GM21825 (cell line): ENCODE results near the gene RADIL.

ENCODE experiments used
- ATAC-seq: cut with Tn5 transposase; IDR thresholded peaks from one replicate; pipeline ENCODE4 v1.9.1; 2021; ENCODE audit warnings: mild to moderate bottlenecking, moderate library complexity; ENCODE audit not compliant: unreplicated experiment

The RADIL gene

GRCh38 chr7:4783292-4783652, 100.2 kb downstream of the RADIL start:
- ATAC-seq = no peak

DNA sequence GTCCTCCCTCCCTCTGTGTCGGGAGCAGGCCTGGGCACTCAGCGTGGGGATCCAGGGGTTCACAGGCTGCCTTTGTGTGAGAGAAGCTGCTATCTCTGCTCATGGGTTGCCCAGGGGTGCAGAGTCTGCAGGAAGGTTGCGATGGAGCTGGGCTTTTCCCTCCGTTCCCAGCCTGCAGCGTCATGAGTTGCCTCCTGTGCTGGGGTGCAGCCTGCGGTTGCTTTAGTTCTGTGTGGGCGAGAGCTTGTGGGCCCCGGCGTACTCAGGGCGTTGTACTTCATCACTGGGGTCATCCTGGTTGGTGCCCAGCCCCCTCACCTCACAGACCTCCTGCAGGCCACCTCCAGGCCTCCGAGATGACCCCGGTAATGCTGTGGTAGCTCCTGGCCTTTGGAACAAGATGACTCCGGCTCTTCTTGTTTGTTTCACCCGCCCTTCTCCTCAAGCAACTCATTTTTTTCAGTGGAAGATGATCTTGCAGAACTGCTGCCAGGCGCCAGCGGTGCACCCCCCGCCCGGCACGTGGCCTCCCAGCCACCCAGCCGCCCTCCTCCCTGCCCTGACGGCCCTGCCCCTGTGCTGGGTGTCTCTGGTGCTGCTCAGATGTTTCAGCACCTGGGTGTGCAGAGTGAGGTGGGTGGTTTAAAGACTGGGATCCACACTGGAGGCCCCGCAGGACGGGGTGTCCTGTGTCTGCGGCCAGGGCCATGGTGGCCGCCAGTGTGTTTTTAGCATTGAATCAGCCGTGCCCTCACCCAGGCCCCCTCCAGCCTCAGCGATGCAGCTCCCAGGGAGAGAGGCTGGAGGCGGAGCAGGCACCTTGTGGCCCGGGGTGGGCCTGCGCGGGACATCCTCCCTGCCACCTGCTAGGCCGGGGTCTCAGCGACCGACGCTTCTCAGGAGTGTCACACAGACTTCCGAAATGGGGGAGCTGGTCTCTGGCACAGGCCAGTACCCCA, 100.9 kb downstream of the RADIL start:
- ATAC-seq = no peak

GRCh38 chr7:4781366-4782069, 102.0 kb downstream of the RADIL start:
- ATAC-seq = no peak

GRCh38 chr7:4779118-4779517, 104.4 kb downstream of the RADIL start:
- no peak for ATAC-seq

GRCh38 chr7:4775848-4776623, 107.5 kb downstream of the RADIL start:
- no peak for ATAC-seq

GRCh38 chr7:4775250-4775847, 108.2 kb downstream of the RADIL start, which contains the start of gene AP5Z1:
Gene AP5Z1, plus strand, starts transcription at chr7:4775623. Its CDS starts 93 bp downstream, at chr7:4775716.
- peak; percentile 92 for ATAC-seq

DNA sequence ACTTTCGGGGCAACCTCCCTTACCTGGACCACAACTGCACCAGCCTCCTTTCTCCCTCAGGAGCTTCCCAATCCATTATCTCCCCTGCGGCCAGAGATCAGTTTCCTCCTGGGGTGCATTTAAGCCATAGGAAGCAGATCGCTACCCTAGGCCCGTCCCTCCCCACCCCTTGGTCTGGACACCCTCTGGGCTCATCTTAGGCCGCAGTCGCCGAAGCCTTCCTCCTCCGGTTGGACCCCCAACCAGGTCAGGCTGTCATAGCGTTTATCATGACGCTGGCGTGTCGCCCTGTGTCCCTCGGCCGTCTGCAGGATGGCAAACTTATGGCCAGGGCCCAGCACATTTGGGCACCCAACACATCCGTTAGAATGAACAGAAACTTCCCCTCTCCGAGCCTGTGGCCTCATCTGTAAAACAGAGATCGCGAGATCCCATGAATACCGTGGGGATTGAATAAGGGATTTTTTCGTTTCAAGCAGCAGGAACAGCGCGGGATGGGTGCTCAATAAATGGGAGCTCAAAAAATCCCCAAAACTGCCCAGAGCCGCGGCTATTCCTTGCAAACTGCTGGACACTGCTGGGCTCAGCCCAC, 108.8 kb downstream of the RADIL start:
- peak; percentile 32 for ATAC-seq

- ATAC-seq = no peak
Observed at GRCh38 chr7:4774007-4774406, 109.5 kb downstream of the RADIL start.

- ATAC-seq = no peak
Observed at GRCh38 chr7:4772306-4772705, 111.2 kb downstream of the RADIL start.

GRCh38 chr7:4771737-4772136, 111.8 kb downstream of the RADIL start:
- no peak for ATAC-seq

DNA sequence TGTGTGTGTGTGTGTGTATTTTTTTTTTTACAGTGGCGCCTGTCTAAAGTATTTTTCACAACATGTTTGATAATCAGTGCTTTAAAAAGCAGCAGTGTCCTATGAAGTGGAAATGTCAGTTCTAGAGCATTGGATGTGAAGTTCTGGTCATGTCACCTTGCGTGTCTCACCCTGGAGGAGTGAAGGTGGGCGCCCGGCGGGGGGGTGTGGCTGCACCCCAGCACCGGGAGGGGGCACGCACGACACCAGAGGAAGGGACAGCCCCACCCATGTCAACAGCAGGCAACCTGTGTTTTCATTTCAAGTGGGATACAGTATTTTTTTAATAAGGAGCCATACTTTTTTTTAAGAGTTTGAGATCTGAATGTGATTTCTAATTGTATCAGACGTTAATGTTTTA, 112.6 kb downstream of the RADIL start:
- ATAC-seq = no peak

DNA sequence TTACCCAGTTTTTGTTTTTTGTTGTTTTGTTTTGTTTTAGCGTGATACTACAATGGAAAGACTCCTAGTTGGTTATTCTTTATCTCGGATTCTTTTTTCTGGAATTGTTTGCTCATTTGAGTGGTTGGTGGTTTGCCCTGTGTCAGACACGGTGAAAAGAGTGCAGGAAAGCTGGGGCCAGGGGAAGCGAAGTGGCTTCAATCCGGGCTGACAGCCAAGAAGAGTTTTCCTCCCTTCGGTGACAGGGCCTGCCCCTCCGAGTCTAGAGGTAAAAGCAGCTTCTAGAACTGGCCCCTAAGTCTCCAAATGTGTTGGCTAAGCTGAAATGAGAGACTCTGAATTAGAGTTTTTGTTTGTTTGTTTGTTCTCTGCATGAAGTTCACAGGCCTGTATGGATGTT, 113.8 kb downstream of the RADIL start:
- ATAC-seq = no peak

DNA sequence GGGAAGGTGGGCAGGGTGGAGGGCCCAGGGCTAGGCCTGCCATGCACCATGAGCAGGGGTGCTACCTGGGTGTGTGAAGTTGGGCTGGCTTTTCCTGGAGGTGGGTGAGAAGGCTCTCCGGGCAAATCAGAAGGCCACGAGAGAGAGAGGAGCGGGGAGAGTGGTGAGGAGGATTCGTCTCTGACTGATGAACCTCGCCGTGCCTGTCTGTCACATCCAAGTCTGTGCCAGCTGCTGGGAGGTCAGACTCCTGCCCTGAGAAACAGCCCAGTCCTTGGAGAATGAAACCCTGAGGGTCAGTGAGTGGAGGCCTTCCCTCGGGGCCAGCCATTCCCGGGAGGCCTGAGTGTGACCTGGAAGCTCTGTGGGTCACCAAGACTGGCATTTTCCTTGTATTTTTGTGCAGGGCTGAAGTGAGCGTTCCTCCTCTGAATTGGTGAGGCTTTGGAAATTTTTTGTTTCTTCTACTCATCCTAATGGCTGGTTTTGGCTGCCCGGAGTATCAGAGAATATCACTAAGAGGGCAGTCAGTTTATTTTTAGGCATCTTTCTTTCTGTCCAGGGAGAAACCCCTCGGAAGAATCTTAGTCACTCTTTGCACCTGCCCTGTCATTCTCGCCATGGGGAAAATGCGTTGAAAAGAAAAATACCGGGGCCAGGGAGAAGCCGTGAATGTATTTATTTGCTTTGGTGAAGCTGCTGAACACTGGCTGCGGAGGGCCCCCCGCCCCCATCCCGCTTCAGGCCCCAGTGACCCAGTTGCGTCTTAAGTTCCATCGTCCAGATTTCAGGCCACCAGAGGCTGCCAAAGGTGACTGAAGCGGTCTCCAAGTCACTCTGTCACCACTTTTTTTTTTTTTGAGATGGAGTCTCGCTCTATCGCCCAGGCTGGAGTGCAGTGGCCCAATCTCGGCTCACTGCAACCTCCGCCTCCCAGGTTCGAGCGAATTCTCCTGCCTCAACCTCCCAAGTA, 114.6 kb downstream of the RADIL start:
- no peak for ATAC-seq

- no peak for ATAC-seq
Observed at GRCh38 chr7:4766666-4767519, 116.6 kb downstream of the RADIL start.

DNA sequence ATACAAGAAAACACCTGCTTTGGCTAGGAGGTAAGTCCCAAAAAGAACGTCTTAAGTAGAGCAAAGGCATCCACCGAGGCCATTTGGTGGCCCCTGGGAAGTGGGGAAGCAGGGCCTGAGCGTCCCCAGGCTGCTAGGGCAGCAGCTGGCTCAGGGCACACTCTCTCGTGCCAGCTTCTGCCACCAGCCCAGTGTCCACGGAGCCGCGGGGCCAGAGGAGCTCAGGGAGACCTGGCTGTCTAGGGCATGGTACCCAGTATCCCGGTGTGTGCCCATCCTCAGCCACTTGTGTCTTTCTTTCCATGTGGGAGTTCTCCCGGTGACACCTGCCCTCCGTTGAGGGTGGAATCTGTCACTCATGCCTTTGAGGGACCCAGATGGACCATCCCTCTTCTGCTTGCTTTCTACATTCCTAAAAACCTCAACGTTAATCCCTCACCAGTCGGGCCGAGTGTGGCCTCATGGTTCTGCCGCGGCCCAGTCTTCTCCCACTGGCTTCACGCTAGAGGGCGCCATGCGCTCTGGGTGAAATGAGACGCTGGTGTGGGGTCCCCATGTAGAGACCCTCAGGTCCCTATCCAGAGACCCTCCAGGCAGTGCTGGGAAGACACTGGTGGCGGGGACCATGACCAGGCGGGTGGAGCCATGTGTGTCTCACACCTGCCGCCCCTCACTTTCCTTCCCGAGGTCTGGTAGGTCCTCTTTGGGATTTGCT, 117.6 kb downstream of the RADIL start:
- no peak for ATAC-seq

DNA sequence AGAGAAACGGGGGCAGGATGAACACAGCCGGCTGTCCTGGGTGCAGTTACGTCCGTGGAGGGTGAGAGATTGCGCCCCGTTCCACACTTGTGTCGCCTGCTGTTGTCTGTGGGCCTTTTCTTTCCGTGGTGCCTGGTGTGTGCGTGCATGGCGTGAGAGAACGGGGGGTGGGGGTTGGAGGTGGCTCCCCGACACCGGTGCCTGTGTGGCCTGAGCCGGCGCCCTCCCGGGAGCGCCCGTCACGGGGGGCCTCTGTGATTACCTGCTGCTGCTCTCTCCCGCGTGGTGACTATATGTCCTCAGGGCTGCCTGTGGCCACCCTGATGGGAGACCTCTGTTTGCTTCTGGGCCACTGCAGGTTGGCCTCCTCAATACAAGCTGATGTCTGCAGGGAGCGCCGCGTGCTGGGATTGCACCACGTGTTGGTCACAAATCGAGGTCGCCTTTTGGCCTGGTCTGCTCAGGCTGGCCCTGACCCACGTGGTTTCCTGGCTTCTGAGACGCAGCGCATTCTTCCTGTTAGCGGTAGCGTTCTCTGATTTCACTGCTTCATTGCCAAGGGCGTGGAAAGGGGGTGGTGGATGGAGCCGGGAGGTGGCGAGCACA, 119.0 kb downstream of the RADIL start:
- no peak for ATAC-seq

GRCh38 chr7:4763794-4764185, 119.7 kb downstream of the RADIL start:
- ATAC-seq = no peak
